Activated CD8-positive, alpha-beta memory T cell treated with anti-CD3 and anti-CD28 coated beads for 36 hours (primary cell): ENCODE results near the gene SCLY. TPM values are rescaled to one million over a fixed set of nuclear protein-coding genes. Genes with fewer than 3 reads are reported as not detected.
"Not testable (repeated sequence)": the region's sequence is repeated elsewhere in the genome, so short reads cannot be mapped to it uniquely, and the experiment has no call there.

Source experiments
- CTCF ChIA-PET: fragments of 350-600 bp; sonication (Branson Sonifier 250); formaldehyde crosslinking; loops from one replicate; lab custom pipeline; 2021; ENCODE audit warnings: antibody characterized with exemption; lab: Charles Lee
- POLR2A ChIA-PET: fragments of 350-600 bp; sonication (Branson Sonifier 250); formaldehyde crosslinking; loops from one replicate; lab custom pipeline; 2021; ENCODE audit warnings: antibody characterized with exemption; lab: Charles Lee
- total RNA-seq, 2 experiments: library from RNA; stranded (reverse); gene quantifications; one replicate each; pipeline ENCODE4 v1.2.3, GENCODE V29; 2021

Gene SCLY
- total RNA-seq, 2 experiments from 2014 or later, result 87.1 to 88.0 TPM

DNA sequence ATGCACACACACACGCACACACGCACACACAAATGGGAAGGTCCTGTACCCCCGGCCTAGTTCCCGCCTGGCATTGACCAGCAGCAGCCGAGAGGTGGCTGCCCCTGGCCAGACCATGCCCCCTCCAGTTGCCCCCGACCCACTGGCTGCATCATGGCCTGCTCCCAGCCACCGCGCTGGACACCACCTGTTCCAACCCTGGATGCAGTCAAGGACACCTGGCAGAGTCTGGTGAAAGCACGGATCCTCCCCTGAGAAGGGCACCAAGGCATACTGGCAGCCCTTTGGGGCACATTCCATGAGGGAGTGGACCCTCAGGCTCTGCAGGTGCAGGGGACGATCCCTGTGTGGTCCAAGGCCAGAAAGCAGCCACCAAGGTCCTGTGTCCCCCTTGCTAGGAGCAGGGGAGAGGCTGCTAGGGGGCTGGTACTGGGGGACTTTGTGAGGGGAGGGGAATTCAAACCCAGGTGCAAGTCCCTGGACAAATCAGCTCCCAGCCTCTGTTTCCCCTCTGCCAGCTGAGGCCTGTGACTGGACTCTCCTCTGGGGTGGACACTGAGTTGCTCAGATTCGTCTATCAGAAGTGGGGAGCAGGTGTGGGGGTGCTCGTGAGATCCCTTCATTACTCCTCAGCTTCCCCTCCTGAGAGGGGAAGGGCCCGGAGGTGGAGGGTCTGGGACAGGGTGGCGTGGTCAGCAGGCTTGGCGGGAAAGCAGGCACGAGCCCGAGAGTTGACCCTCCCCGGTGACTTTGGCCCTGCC, 42.8 kb downstream of the SCLY start:
- ChIA-PET POLR2A (no interaction called here), CTCF (no interaction called here)

DNA sequence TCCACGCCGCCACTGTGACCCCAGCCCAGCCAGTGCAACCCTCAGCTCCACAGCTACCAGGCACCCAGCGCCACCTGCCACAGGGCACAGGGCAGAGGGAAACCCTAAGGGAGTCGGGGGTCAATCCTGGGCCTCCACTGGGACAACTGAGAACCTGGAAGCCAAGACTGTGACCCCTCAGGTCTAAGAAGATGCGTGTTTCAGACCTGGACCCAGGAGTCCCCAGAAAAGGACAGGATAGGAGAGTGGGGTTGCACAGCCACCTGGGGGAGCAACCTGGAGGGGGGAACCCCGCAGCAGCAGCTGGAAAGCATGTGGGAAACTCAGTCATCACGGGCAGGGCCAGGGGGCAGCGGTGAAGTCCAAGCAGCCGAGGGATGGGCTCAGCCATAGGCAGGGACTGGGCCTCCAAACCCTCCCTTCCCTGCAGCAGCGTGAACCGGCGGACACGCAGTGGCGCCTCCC, 43.5 kb downstream of the SCLY start:
- ChIA-PET POLR2A (no interaction called here), CTCF (no interaction called here)

DNA sequence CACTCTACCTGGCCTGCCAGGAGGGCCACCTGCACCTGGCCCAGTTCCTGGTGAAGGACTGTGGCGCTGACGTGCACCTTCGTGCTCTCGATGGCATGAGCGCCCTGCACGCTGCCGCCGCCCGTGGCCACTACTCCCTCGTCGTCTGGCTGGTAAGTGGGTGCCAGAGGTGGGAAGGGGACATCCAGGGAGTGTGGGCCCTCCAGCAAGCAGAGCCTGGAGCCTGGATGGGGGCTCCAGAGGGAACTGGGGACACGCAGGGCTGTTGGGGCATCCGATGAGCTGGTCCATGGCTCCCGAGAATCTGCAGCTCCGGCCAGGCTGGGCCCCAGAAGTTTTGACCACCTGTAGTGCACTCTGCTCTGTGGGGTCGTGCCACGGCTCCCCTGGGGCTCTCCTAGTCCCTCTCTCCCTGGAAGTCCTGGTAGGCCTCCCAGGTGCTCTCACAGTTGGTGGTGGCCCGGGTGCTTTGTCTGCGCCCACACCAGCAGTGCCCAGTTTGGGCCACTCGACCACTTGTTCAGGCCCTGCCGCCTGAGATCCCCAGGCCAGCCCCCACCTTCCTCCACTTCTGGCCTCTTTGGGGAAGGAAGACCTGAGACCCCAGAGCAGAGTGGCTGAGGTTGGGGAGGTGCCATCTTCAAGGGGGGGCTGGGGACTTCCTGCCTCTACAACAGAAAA, 44.0 kb downstream of the SCLY start:
- ChIA-PET POLR2A (no interaction called here), CTCF (no interaction called here)

DNA sequence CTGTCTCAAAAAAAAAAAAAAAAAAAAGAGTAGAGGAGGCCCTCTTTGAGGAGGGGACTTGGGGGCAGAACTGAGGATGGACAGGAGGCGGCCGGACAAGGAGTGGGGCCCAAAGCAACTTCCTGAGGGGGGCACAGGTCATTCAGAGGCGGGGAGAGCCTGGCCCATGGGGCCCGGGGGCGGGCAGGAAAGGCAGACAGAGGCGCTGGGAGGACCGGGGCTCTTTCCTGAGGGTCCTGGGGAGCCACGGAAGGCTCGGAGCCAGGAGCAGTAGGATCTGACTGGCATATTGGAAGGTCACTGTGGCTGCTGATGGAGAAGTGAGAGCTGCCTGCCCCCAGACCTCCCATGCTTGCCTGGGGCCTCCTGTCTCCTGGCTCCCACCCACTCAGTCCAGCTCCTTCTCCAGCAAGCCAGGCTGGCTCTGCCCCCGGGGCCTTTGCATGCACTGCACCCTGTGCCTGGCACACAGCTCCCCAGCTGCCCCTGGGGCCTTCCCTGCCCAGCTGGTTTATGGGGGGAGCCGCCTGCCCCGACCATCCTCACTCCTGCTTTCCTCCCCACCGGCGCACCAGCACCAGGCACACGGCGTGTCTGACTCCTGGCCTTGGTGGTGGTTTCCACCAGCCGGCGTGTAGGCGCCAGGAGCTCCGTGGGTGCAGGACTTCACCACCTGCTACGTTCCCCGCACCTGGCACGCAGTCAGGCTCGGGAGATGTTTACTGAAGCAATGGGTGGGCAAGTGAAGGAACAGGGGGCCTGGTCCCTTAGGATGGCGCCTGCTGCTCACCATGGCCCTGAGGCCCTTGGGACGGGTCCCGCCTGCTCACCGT, 44.9 kb downstream of the SCLY start:
- ChIA-PET CTCF (no interaction called here), POLR2A (no interaction called here)

DNA sequence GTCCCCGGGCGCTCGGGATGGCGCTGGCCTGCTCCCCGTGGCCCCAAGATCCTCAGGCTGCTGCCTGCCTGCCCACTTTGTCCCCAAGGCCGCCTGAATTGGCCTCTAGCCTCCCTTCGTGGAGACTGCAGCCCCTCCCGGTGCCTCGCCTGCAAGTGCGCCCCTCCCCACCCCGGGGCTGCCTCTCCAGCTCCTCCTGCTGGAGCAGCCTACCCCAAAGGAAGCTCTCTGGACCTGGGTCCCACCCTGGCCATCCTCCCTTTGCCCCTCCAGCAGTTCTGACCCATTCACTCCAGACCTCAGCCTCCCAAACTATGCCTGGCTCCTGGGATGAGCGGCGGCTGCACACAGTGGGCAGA, 45.5 kb downstream of the SCLY start:
- ChIA-PET CTCF (no interaction called here), POLR2A (no interaction called here)

DNA sequence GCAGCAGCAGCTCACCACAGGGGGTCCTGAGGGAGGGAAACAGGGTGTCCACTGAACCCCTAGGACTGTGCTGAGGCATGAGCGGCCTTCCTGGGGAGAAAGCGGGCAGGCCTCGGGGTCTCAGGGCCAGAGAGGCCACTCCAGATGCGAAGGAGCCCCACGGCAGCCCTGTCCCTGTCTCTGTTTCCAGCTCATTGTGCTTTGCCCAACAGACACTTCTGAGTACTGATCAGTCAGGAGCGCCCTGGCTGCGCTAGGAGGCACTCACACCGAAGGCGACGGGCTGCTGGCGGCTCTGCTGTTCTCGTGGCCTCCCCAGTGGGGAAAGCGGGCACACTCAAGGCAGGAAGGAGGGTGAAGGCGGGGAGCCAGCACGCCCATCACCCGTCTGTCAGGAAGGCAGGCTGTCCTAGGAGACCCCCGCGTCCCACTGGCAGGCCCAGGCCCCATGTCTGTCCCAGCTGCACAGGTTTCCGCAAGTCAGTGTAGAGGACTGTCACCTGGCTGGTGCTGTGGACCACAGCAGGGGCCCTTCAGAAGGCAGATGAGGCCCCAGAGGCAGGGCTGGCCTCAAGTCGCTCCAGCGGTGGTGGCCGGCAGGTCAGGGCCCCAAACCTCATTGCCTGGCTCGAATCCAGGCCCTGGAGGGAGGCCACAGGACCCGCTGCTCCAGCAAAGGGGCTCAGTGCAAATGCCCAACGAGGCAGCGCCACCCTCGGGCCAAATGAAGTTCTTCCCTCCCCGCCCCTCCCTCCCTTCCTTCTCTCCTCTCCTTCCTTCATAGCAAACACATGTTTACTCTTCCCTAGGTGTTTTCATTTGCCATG, 46.1 kb downstream of the SCLY start:
- ChIA-PET CTCF (no interaction called here), POLR2A (no interaction called here)

DNA sequence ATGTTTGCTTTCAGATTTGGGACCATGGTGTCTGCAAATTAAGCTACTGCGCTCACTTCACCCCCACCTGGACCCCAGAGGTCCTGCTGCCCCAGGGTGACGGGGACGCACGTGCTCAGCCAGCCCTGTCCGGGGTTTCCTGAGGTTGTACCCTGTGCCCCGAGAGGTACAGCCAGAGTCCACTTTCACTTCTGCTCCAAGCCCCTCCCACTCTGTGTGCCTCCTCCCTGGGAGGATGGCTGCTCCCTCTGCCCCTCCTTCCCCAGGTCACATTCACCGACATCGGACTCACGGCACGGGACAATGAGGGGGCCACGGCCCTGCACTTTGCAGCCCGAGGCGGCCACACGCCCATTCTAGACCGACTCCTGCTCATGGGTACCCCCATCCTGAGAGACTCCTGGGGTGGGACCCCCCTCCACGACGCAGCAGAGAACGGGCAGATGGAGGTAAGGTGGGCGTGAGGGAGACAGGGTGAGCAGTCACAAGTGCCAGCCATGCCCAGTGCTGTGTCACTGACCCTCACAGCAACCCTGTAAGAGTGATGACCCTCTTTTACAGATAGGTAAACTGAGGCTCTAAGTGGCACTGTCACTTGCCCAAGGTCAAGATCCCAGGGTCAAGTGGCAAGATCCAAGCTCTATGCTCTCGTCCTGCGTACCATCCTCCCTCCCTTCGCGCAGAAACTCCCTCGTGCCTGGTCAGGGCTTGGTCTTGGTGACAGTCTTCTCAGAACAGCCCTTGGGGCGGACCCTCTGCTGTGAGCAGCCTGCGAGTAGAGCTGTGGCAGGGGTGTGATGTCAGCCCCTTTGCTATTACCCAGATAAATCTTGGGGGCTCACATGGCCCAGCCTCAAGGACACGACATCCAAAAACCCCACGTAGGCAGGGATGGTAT, 47.0 kb downstream of the SCLY start:
- ChIA-PET POLR2A (no interaction called here), CTCF (no interaction called here)

DNA sequence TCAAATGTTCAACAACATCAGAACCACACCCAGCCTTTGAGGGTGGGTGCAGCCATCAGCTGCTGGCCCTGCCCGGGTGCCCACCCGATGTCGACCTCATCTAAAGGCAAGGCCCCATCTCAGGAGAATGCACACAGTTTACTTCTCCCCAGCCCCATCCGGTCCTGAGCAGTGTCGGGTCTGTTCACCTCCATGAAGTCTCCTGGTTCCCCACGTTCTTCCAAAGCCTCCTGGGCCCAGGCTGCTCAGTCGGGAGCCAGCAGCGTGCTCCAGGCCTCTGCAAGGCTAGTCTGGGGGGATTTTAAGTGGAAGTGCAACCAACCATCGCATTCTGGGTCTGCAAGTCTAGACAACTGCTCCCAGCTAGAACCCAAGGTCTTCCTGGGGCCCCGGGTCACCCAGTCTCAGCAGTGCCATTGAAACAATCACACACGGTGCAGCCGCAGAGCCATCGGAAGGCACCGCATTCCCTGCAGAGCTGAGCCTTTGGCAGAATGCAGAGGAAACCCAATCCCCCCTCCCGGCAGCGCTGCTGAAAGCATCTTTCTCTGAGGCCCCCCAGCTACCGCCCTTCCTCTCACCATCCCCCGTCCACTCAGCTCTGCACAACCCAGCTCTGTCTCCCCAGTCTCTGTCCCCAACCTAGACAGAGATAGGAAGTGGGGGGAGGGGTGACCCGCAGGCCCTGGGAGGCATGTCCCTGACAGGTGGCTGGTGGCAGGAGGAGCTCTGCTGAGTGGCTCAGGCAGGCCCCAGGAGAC, 47.8 kb downstream of the SCLY start:
- POLR2A ChIA-PET, result interaction anchor here (0.5 to 0.7 kb wide), 2 partner anchors 24 to 121 kb away, joined by 3 read pairs; no protein-coding TSS in a partner anchor
- CTCF ChIA-PET, result interaction anchor here (1.3 kb wide), 1 partner anchor 10 kb away, joined by 3 read pairs; no protein-coding TSS in a partner anchor

DNA sequence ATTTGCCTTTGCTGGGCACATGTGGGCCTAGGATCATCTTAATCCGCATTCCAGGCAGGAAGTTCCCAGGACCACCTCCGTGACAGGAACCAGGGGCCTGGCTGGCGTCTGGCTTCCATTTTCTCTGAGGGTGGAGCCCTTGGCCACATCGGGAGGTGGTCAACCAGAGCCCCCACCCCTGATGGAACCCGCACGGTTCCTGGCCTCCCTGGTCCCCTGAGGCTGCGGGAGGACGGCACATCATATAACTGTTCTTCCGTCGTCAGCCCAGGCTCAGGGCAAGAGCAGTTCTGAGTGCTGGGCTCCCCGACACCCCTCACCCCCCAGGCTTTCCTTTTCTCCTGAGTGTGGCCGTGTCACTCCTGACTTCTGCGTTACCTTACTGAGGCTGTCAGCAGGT, 52.8 kb downstream of the SCLY start:
- ChIA-PET POLR2A (no interaction called here), CTCF (no interaction called here)

DNA sequence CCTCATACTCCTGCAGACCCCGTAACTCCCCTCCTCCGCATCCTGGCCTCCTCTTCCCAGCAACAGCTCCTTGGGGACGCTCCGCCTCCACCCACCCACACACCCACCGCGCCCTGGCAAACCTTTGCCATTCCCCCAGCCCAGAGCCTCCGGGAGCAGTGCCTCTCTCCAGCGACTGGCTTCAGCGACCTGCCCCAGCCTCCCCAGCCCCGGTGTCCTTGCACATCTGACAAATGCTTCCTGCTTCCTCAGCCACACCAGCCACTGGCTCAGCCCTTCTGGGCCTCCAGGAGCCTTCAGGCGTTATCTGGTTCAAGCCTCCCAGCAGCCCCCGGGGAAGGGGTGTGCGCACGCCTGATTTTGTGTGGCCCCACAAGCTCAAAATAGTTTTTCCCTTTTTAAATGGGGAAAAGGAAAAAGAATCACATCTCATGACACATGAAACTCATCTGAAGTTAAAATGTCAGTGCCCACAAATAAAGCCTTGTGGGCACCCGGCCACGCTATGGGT, 53.6 kb downstream of the SCLY start:
- ChIA-PET CTCF (no interaction called here), POLR2A (no interaction called here)

DNA sequence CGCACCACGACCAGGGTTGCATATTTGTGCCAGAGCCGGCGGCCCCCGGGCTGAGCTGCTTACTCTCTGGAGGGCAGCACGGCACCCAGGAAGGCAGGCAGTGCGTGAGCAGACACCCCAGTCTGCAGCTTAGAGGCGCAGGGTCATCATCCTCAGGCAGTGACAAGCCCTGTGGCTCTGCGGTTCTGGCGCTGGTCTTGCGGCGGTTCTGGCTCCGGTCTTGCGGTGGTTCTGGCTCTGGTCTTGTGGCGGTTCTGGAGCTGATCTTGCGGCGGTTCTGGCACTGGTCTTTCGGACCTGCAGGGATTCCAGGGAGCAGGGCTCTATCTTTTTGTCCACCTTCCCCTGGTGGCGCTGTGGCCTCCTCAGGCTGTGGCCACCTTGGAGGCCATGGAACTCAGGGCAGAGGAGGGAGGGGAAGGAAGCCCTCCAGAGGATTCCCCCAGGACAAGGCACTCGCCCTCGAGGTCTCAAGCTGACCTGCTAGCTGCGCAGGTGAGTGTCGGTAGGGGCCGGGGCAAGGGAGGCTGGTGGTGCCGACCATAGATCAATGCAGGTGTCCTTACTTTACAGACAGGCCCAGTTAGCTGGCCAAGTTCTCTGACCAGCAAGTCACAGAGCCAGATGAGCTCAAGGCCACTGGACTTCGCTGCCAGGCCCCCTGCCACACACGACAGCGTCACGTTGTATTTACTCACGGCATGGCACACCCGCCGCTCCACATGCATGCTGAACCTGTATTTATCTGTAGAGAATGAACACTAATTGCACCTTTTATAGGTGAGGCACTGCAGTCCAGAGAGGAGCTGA, 54.3 kb downstream of the SCLY start:
- CTCF ChIA-PET, result no interaction called here
- POLR2A ChIA-PET, result no interaction called here

DNA sequence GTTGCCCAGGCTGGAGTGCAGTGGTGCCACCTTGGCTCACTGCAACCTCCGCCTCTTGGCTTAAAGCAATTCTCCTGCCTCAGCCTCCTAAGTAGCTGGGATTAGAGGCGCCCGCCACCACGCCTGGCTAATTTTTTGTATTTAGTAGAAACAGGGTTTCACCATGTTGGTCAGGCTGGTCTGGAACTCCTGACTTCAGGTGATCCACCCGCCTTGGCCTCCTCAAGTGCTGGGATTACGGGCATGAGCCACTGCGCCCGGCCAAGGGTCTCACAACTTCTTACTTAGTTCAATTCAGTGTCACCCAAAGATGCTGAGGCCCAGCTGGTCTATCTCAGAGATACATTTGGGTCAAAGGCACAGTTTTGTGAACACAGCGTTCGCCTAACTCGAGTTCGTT, 54.9 kb downstream of the SCLY start:
- CTCF ChIA-PET, POLR2A ChIA-PET: not testable (repeated sequence)

DNA sequence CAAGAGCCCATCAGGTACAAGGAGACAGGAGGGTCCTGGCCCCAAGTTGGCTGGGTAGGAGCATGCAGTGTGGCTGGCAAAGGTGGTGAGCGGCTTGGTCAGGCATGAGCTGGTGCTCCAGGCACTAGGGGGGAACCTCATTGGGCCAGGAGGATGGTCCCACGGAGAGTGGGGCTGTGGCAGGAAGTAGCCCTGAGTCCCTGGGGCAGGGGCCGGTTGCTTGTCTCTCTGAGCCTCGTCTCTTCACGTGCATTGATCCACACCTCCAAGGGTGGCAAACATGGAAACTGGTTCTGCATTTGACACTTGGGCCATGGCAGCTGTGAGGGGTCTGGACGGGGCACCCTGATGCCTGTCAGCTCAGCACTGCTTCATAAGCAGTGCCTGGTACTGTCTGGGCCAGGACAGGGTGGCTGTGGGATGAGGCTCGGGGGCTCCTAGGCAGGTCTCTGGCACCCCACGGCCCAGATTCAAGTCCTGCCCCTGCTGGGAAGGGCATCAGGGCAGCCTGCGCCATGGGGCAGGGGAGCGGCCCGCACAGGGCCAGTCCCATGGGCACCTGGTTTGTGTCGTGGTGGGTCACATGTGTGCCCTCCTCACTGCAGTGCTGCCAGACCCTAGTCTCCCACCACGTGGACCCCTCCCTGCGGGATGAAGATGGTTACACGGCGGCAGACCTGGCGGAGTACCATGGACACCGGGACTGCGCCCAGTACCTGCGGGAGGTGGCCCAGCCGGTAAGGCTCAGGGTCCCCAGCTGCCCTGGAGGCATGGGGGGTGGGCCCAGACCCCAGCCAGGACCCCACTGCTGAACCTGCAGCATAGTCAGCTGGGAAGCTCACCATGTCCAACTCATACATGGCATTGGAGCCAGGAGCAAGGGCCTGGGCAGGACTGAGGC, 55.7 kb downstream of the SCLY start:
- ChIA-PET POLR2A (no interaction called here), CTCF (no interaction called here)

DNA sequence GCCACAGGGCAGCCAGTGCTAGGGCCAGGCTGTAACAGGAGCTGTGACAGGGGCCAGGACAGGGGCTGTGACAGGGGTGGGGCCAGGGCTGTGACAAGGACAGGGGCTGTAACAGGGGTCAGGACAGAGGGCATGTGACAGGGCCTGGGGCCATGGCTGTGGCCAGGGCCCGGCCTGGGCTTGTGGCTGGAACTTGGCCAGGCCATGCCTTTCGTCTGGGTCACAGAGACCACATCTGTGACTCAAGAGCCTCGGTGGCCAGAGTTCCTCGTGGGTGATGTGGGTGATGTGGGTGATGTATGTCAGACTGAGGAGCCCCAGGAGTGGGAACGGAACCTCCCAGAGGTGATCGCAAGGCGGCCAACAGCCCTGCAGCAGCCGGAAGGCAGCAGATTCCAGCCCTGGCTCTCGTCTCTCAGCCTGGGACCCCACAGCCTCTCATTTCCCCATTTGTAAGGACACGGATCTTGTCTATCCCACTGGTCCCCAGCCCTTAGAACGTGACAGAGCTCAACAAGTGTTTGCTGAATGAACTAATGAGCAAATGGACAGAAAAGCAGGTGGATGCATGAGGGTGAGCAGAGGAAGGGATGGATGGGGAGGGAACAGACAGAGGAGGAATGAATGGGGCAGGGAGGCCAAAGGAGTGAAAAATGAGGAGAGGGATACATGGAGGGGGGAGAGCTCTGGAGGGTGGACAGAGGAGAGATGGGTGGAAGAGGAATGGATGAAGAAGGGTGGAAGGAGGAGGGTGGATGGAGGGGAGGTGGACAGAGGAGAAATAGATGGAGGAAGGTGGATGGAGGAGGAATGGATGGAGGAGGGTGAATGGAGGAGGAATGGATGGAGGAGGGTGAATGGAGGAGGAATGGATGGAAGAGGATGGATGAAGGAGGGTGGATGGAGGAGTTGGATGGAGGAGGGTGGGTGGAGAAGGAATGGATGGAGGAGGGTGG, 56.7 kb downstream of the SCLY start:
- POLR2A ChIA-PET, result no interaction called here
- CTCF ChIA-PET, result no interaction called here
